ENCODE data around the gene BICC1.

BICC1 gene

GRCh38 chr10:58516671-58517070 lies 4.0 kb downstream of the BICC1 start:
- no peak for FAIRE-seq

GRCh38 chr10:58517081-58517480 lies 4.4 kb downstream of the BICC1 start:
- FAIRE-seq, result no peak

DNA sequence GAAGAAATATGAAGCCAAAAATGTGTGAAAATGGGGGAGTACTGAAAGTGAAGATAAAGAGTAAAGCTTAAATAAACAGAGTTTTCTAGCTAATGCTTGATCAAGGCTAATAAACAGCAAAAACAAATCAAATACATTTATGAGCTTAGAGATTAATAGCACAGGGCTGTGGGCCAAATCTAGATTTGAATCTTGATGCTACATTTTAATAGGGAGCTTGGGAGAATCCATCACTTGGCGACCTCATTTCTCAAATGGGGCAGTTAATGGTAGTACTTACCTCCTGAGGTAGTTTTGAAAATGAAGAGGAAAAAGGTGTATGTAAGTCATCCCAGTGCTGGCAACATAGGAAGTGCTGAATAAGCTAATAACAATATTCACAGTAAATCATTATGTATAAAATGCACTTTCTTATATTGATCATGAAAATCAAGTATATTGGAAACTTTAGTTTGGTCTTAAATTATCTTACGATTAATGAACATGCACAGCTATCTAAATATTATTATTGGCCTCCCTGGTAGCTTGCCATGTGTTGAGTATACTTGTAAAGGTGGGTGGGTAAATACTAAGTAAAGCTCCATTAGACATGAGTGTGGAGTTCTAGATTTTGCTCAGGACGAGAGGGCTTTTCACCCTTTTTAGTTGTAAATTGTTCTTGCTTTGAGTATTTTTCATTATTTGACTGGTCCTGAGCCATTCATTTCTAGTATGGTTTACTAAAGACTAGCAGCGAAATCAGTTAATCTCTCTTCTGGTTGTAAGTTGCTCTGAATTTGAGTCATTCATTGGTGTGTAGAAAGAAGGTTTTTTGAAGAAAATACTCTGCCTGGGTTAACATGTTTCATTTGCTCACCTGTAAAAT lies 5.1 kb downstream of the BICC1 start:
- no peak for FAIRE-seq

DNA sequence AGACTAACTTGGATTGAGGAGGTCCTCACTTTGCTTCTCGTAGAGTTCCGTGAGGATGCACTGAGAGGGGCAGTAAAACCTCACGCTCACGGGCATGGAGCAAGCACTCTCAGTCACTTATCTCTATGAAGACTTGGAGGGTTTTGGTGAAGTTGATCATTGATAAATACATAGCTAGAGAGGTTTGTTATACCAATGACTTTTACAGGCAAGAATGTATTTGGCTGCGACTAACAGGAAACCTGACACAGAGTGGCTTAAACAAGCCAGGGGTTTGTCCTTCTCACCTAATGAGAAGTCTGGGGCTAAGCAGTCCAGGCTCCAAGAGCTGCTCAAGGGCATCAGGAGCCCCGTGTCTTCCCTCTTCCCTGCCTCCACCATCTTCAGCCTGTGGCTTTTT lies 6.1 kb downstream of the BICC1 start:
- no peak for FAIRE-seq

- no peak for FAIRE-seq
Measured at GRCh38 chr10:58529077-58529728, 16.5 kb downstream of the BICC1 start.

GRCh38 chr10:58531084-58531695 lies 18.5 kb downstream of the BICC1 start:
- FAIRE-seq, result no peak

DNA sequence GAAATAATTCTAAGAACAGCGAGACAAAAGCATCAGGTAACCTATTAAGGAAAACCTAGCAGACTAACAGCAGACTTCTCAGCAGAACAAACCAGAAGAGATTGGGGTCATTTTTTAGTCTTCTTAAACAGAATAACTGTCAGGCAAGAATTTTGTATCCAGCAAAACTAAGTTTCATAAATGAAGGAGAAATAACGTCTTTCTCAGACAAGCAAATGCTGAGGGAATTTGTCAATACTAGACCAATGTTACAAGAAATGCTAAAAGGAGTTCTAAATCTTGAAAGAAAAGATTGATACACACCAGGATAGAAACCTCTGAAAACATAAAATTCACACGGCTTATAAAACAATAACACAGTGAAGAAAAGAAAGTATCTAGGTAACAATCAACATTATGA lies 22.6 kb downstream of the BICC1 start:
- no peak for FAIRE-seq

DNA sequence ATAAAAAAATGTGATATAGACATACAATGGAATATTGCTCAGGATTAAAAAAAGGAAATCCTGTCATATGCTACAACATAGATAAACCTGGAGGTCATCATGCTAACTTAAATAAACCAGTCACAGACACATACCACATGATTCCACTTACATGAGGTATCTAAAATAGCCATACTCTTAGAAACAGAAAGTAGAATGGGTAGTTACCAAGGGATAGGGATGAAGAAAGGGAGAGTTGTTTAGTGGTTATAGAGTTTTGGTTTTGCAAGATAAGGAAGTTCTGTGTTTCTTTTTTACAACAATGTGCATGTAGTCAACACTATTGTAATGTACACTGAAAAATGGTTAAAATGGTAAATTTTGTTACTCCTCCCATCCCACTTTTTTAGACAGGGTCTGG lies 30.5 kb downstream of the BICC1 start:
- no peak for FAIRE-seq

- FAIRE-seq, result no peak
Measured at GRCh38 chr10:58544135-58544534, 31.5 kb downstream of the BICC1 start.

DNA sequence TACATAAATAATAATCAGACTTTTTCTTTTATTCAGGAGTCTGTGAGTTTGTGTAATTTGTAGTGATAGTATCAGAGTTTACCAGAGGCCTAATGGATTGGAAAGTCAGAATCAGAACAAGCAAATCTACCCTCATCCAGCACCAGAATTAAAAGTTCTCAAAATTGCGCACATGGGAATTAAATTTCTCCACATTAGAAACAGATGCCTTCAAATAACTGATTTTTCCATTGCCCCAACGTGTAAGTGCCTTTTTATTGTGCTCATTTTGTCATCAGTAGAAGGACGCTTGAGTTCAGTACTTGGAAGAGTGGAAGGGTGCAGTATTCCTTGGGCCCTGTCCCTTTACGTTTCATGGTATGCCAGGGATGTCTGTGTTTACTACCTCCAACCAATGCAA lies 32.8 kb downstream of the BICC1 start:
- no peak for FAIRE-seq

DNA sequence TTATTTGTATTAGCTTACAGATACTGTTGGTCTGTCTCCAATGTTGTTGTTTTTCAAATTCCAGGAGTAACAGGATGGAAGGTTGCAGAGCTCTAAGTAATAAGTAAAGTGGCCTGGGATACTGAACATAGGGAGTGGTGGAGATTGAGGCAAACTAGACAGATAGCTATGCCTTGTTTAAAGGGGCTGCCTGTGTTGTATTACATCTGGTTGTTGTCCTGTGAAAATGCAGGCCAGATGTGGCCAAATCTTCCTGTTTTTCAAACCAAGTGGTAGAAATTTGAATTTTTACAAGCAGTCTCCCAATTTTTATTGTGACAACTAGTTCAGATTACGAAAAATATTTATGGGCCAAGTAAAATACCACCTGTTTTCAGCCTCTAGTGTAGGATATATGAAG lies 33.5 kb downstream of the BICC1 start:
- FAIRE-seq, result no peak

DNA sequence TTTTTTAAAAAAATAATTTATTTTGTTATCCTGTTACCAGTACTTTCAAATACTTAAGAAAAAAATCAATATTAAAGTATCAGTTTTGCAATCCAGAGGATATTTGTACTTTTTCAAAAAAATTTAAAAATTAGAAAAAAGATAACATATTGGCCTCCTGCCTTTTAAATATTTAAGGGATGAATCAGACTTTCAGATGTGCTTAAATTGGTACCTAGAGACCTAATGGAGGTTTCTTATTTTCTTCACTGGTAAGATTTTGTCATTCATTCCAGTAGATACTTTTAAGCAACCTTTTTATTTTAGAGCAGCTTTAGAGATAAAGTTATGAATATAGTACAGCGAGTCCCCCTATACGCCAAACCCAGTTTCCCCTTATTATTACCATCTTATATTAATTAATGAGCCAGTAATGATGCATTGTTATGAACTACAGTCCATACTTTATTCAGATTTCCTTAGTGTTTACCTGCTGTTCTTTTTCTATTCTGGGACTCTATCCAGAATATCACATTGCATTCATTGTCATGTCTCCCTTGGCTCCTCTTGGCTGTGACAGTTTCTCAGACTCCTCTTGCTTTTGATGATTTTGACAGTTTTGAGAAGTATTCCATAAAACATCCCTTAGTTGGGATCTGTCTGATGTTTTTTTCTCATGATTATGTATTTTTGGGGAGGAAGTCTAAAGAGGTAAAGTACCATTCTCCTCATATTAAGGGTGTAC lies 34.2 kb downstream of the BICC1 start:
- FAIRE-seq, result no peak

DNA sequence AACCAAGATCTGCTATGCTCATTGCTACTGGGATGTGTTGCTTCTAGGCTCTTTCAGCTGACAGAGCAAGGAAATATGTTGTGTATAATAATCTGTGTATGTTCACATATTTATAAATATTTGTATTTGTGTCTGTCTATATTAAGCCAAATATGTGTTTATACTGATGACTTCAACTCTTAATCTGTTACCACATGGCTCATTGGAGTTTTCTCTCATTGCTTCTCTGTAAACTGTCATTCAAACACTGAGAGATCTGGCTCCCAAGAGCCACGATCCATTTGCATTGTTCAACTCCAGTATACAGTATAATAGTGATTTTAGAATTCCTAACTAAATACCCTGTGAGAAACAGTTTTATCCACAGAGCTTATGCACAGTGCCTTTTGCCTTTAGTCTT lies 35.3 kb downstream of the BICC1 start:
- no peak for FAIRE-seq

- FAIRE-seq, result no peak
Measured at GRCh38 chr10:58554316-58554715, 41.6 kb downstream of the BICC1 start.

DNA sequence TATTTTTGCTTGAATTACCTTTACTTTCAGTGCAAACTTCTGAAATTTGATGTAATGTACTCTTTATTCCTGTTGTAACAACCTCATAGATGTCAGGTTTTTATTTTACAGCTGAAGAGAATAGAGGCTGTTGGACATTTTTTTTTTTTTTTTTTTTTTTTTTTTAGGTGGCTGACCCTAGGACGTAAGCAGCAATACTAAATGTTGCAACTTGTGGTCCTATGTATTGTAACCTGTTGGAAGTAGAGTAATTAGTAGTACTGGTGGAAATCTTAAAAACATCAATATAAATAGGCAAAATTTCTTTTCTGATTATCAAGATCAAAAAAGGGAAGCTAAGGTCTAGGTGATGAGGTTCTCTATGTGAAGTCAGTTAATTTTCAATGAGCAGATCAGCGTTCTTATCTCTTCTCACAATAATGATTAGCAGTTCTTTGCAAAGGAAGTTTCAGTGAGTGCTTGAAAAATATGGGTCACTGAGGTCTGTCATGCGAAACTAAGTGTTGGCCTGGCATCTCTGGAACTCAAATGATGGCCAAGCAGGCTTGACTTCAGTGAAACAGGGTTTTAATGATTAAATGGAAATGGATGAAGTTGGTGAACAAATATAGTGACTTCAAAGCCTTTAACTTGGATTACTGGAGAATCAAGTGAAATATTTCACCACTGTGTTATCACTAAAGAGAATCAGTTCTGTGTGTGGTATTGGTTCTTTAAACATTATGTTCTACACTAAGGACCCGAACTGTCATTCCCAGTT lies 42.7 kb downstream of the BICC1 start:
- FAIRE-seq, result no peak

- FAIRE-seq, result no peak
Measured at GRCh38 chr10:58555930-58556311, 43.2 kb downstream of the BICC1 start.

DNA sequence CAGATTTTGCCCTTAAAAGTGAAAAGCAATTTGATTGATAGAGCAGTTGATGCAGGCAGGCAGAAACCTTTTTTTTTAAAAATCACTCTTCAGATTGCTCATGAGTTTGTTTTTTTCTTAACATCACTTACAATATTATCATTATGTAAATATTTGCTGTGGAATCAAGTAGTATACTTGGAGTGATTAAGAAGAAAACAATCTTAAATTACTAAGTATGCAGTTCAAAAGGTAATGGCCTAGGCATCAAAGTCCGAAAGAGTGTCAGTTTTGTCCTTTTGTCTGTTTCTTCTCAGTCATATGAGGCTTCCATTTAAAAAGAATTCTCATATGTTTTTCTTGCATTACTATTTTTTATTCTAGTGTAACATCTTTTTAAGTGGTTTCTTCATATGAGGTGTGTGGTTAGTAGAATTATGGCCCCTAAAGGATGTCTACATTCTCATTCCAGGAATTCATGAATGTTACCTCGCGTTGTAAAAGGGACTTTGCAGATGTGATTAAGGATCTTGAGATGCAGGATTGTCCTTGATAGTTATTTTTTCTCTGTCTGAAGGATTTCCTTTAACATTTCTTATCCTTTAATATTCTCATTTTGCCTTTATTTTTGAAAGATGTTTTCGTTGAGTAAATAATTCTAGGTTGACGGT lies 44.0 kb downstream of the BICC1 start:
- no peak for FAIRE-seq

GRCh38 chr10:58557714-58558113 lies 45.0 kb downstream of the BICC1 start:
- no peak for FAIRE-seq

DNA sequence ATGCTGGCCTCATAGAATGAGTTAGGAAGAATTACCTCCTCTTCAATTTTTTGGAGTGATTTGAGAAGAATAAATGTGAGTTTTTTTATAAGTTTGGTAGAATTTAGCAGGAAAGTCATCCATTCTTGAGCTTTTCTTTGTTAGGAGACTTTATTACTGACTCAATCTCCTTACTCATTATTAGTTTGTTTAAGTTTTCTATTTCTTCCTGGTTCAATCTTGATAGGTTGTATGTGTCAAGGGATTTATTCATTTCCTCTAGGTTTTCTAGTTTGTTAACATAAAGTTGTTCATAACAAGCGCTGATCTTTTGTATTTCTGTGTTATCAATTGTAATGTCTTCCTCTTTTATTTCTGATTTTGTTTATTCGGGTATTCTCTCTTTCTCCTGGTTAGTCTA lies 47.4 kb downstream of the BICC1 start:
- FAIRE-seq, result no peak

GRCh38 chr10:58565271-58565670 lies 52.6 kb downstream of the BICC1 start:
- FAIRE-seq, result no peak

DNA sequence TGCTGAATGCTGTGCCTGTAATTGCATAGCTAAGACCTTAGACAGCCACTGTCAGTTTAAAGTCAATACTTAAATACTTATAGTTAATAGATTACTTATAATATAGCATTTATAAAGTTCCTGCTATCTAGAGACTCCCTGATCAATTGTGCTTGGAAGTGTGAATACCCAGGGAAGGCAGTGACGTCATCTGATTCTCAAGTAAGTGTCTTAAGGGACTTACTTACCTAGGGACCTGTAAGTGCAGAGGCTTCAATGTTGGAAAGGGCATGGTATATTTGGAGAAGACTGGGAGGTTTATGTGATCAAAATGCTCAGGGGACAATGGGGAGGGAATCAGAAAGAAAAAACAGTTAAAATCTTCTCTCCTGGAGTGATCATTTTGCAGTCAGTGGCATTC lies 55.0 kb downstream of the BICC1 start:
- no peak for FAIRE-seq

DNA sequence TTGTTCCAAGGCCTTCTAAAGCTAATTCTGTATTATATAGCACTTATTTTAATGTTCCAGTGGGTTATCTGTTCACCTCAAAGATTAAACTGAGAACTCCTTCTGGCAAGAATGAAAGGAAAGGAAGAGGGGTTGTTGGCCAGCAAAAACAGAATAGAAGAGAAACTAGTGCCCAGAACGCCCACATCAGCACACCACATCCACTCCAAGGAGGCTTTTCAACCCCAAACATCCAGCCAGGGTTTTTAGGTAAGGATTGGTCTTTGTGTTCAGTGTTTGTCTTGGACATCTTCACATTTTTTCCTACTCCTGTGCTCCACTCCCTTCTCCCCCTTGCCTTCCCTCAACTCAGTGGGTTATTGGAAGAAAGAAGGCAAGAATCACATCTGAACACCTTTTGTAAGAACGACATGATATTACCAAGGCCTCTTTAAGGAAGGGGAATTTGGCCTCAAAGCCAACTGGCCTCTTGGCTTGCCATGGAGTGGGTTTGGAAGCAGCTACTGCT lies 55.8 kb downstream of the BICC1 start:
- no peak for FAIRE-seq

Data from colon (tissue), 2 donors.